Right ventricle myocardium inferior (tissue), 1 donor: ENCODE measurements around the gene CKMT1B. TPM values are rescaled to one million over a fixed set of nuclear protein-coding genes. Genes with fewer than 3 reads are reported as not detected.
"Not testable (repeated sequence)": the region's sequence is repeated elsewhere in the genome, so short reads cannot be mapped to it uniquely, and the experiment has no call there.

ENCODE experiments used
- ATAC-seq: fragments of 200-7000 bp; cut with Tn5 transposase; one replicate; pipeline ENCODE4 v1.9.1; 2020; ENCODE audit warnings: mild to moderate bottlenecking, moderate library complexity
- DNase-seq: peaks from one replicate; pipeline ENCODE4 v3.0.0; 2021; ENCODE audit errors: missing footprints
- intact Hi-C: fragments of 100-400 bp; cut with DNase I; formaldehyde crosslinking; loops from one replicate; pipeline ENCODE4 v1.11.0; 2022
- long read RNA-seq: library from polyadenylated mRNA; unstranded; transcript quantifications from one replicate; pipeline ENCODE4 v2.0.0, GENCODE V29; 2021
- total RNA-seq: library from RNA; stranded (reverse); fragmentation: NEBNext Ultra II Directional; extraction: Animal tissue kit (Norgen Biotek cat#: 25700); gene quantifications from one replicate; pipeline ENCODE4 v1.2.1, GENCODE V29; 2021
- donor health status: DM: no; HTN: yes; CAD: no; lungs with severe emphysema.

CKMT1B gene
- 0.76 TPM for total RNA-seq
- long read RNA-seq = 0 reads

DNA sequence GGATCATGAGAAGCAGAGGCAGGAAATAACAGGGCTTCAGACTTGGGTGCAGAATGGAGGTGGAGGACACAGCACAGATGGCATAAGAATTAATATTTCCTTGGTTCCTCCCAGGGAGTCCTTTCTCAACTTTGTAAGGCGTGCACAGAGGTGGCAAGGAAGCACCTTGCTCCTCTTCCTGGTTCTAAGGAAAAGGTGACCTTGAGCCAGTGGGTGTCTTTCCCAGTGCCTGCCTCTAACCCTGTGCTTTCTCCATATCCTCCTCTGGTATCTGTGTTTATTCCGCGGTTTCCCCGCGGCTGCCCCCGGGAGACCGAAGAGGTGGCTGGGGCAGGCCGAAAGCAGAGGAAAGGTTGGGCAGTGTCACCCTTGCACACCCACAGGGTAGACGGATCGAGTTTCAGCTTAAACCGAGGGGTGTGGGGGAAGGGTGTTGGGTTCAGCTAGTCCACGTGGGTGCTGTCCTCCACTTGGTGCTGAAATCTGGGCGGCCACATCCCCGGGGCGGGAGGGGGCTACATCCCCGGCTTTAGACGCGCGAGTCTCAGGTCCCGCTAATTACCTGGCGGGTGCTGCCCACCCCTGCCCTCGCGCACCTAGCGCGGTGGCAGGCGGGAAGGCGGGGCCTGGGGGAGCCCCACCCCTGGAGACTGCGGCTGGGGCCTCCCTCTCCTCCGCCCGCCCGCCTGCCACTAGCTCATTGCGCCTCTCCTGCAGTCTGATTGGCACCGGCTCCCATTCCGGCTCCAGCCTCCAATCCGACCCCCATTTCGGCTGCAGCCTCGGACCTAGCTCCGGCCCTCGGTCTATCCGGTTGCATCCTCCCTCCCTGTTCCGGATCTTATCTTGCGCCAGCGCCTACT lies at the start of gene CKMT1B:
TSS of gene CKMT1B (plus strand) at position 700 of the 863 bp plus-strand sequence. CDS start 192 bp downstream, outside the sequence.
- DNase-seq, ATAC-seq, intact Hi-C loops: not testable (repeated sequence)

DNA sequence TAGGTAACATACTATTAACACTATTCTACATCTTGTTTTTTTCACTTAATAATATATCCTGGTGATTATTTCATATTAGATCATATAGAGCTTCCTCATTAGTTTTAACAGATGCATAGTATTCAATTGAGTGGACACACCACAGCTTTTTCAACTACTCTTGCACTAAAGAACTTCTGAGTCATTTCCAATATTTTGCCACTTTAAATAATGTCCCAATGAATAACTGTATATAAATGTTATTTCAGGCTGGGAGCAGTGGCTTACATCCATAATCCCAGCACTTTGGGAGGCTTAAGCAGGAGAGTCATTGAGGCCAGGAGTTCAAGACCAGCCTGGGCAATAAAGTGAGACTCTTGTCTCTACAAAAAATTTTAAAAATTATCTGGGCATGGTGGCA lies 49.6 kb upstream of the CKMT1B start:
- DNase-seq (no peak), ATAC-seq (no peak)
- intact Hi-C loops = no loop called here

DNA sequence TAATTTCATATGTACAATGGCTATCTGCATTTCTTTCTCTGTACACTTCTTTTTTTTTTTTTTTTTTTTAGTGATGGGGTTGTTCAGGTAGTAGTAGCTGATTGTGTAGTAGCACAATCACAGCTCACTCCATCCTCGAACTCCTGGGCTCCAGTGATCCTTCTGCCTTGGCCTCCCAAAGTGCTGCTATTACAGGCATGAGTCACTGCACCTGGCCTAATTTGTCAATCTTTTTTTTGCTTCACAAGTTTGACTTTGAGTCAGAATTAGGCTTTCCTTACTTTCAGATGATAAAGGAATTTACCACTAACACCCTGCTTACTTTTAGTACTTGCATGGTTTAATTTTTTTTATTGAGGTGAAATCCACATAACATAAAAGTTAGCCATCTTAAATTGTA lies 48.4 kb upstream of the CKMT1B start:
- DNase-seq = no peak
- intact Hi-C loops = no loop called here
- no peak for ATAC-seq

DNA sequence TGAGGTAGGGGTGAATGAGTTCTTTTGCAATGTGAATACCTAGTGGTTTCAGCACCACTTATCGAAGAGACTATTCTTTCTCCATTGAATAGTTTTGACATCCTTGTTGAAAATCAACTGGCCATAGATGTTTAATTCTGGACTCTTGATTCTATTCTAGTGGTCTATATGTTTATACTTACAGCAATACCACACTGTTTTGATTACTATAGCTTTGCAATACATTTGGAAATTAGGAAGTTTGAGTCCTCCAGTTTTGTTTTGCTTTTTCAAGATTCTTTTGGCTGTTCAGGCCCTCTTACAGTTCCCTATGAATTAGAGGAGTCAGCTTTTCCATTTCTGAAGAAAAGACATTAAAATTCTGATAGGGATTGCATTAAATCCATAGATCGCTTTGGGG lies 46.3 kb upstream of the CKMT1B start:
- intact Hi-C loops = no loop called here
- ATAC-seq (no peak), DNase-seq (no peak)

DNA sequence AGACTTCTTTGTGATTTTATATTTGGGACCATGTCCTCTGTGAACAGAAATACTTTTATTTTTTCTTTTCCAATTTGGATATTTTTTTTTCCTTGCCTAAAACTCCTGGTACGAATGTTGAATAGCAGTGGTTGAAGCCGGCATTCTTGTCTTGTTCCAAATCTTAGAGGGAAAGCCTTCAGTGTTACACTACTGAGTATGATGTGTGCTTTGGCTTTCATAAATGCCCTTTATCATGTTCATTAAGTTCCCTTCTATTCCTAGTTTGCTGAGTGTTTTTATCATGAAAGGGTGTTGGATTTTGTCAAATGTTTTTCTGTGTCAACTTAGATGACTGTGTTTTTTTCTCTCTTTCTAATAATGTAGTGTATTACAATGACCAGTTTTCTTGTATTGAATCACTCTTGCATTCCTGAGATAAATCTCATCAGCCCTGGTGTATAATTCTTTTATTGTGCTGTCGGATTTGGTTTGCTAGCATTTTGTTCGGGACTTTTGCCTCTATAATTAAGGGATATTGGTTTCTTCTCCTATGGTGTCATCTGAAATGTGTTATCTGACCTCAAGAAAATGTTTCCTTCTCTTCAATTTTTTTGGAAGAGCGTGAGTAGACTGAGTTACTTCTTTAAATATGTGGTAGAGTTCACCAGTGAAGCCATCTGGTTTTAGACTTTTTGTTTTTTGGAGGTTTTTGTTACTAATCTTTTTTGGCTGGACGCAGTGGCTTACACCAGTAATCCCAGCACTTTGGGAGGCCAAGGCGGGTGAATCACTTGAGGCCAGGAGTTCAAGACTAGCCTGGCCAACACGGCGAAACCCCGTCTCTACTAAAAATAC lies 43.1 kb upstream of the CKMT1B start:
- intact Hi-C loops = no loop called here
- DNase-seq (no peak), ATAC-seq (no peak)

DNA sequence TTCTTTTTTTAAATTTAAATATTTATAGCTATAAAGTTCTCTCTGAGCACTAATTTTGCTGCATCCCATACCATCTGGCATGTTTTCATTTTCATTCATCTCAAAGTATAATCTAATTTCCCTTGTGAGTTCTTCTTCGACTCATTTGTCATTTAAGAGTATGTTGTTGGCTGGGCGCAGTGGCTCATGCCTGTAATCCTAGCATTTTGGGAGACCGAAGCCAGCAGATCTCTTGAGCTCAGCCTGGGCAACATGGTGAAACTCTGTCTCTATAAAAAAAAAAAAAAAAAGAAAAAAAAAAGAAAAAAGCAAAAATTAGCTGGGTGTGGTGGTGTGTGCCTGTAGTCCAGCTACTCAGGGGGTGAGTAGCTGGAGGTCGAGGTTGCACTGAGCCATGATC lies 41.6 kb upstream of the CKMT1B start:
- no peak for DNase-seq
- ATAC-seq = no peak
- intact Hi-C loops = no loop called here

DNA sequence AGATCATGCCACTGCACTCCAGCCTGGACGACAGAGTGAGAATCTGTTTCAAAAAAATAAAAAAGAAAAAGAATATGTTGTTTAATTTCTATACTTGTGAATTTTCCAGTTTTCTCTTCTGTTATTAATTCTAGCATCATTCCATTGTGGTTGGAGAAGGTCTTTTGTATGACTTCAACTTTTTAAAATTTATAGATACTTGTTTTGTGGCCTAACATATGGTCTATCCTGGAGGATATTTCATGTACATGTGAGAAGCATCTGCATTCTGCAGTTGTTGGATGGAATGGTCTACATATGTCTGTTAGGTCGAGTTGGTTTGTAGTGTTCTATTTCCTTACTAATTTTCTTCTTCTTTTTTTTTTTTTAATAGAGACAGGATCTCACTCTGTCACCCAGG lies 40.8 kb upstream of the CKMT1B start:
- intact Hi-C loops = no loop called here
- no peak for DNase-seq
- ATAC-seq = no peak

DNA sequence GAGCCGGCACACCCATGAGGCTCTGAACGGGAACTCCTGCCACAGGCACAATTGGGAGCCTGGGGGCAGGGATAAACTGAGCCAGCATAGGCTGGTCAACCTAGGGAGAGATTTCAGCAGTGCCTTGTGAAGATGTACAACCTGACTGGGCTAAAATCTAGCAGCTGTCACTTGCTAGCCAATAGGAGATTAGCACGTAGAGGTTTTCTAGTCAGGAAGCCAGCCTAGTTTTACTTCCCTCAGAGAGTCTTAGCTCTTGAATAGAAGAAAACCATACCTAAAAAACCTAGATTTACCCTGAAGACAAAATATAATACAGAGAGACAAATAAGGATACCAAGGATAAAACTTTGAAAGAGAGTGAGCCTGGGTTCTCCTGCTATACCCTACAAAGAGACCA lies 31.1 kb upstream of the CKMT1B start:
- DNase-seq, intact Hi-C loops, ATAC-seq: not testable (repeated sequence)

DNA sequence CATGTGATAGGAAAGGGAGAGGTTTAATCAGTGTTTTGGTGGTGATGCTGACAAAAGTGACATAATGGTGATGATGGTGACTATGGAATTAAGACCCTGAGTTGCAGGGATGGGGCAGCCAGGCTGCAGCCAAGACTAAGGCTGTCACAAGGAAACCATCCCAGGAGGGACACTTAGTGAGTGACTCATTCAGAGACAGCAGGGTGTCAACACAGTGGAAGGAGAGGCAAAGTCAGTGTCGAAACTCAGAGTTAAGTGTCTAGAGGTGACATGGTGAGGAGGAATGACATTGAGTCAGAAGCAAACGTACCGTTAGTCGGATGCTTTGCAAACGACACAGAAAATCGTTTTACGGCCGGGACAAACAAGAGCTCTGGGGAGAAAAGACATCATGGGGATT lies 30.0 kb upstream of the CKMT1B start:
- ATAC-seq, intact Hi-C loops, DNase-seq: not testable (repeated sequence)

DNA sequence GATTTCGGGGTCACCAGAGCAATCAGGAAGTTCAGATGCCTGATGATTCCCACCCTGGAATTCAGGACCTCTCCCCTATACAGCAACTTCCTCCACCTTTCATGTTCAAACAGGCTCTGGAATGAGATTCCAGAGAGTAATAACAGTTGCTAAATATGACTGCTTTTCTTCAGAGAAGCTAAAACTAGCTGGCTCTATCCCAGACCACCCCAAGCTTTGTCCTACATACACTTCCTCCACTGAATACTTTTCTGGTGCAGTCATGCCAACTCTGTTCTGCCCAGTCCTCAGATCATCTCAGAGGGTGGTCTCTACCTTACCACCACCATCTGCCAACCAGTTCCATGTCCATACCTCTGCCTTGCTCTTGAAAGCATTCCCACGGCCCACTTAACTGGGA lies 27.2 kb upstream of the CKMT1B start:
- ATAC-seq, DNase-seq, intact Hi-C loops: not testable (repeated sequence)

DNA sequence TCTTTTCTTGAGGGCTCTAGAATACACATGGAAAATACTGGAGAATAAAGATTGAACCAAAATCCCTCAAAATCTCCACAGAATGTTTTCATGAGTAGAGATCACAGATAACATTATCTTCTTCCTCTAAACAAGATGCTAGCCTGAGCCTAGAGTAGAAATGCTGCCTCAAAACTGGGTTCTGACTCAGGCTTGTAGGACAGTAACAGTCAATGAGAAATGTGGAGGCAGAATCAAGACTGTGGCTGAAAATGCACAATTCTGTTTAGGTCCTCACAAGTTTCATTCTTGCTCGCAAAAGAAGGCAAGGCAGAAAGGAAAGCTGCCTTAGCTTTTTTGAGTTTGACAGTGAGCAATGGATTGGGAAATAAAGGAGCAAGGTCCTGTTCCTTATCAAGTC lies 19.2 kb upstream of the CKMT1B start:
- ATAC-seq, intact Hi-C loops, DNase-seq: not testable (repeated sequence)

DNA sequence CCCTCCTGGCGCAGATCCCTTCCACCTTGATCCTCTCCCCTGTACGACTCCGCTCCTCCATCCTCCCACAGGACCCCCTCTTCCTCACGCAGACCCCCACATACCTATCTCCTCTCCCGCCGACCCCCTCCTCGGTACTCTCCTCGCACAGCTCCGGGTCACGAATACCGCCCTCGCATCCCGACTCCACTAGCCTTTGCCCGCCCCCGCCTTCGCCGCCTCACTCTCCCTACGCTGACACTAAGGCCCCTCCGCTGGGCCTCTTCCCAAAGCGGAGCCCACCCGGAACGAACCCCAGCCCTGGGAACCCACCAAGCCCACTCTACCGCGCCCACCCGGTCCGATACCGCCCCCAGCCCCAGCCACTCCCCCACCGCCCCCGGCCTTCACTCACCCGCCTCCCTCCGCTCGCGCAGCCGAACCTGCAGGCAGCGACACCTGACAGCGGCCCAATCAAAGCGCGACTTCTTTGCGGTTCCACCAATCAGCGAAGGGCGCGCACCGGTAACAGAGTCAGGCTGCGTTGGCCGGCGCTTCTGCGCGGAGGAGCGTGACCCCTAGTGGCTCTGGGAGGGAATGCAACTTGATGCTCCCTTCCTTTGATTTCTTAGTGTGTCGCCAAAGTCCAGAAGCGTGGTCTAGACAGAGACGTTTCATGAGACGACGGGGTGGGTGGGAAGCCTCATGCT lies 3.9 kb upstream of the CKMT1B start, which contains the start of gene PPIP5K1:
TSS of gene PPIP5K1 (minus strand) at position 431 of the 689 bp plus-strand sequence. CDS start 5,704 bp downstream, outside the sequence.
- intact Hi-C loops, DNase-seq: not testable (repeated sequence)
- ATAC-seq = peak; percentile 99

DNA sequence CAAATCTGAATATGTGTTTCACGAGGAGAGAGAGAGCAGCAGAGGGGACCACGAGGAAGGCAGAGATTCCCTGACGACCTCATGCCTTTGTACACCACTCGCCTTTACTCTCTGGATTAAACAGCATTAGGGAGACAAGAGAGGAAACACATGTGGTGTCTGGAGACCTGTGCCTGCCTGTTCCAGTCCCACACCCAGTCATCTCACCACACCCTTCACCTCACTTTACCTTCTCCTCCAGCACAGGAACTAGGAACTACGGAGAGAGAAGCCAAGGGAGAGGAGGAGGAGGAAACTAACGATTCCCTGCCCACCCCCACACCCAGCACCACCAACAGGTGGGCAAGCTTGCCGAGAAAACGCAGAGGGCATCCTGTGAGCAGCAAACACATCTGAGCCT lies 986 bp upstream of the CKMT1B start:
- intact Hi-C loops, ATAC-seq, DNase-seq: not testable (repeated sequence)

DNA sequence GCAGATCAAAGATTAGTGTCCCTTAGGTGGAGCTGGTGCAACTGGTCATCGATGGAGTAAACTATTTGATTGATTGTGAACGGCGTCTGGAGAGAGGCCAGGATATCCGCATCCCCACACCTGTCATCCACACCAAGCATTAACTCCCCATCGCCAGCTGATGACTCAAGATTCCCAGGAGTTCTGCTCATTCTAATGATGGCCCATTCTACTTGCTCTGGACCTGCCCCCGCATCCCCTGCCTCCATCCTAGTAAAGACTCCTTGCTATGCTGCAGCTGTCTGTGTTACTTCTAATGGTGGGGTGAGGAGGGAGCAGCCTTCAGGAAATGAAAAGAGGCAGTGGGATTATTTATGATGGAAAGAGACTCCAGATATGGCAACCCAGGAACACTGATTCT lies 5.3 kb downstream of the CKMT1B start:
- DNase-seq, intact Hi-C loops, ATAC-seq: not testable (repeated sequence)

DNA sequence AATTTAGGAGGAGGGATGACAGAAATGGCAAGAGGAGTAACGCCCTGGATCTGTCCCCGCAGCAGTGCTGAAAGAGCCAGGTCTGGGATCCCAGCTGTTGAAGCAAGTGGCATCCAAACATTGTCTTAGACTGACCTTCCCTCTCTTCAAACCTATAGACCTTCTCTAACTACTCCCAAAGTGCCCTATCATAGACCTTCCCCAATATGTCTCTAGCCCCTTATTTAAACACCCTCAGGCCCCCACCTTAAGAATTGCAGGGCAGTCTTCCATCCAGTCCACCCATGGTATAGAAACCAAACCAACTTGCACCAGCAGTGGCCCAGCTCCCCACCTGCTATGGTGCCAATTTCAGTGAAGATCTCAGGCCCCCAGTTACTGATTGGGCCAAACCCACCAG lies 6.4 kb downstream of the CKMT1B start:
- ATAC-seq, intact Hi-C loops, DNase-seq: not testable (repeated sequence)

DNA sequence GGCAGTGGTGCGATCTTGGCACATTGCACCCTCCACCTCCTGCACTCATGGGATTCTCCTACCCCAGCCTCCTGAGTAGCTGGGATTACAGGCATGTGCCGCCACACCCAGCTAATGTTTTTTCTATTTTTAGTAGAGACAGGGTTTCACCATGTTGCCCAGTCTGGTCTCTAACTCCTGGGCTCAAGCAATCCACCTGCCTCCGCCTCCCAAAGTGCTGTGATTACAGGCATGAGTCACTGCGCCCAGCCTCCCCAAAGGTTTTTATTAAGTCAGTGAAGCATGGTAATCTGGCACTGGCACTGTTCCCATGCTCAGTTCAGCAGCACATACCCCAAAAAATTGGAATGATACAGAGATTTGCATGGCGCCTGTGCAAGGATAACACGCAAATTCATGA lies 8.4 kb downstream of the CKMT1B start:
- ATAC-seq, intact Hi-C loops, DNase-seq: not testable (repeated sequence)

DNA sequence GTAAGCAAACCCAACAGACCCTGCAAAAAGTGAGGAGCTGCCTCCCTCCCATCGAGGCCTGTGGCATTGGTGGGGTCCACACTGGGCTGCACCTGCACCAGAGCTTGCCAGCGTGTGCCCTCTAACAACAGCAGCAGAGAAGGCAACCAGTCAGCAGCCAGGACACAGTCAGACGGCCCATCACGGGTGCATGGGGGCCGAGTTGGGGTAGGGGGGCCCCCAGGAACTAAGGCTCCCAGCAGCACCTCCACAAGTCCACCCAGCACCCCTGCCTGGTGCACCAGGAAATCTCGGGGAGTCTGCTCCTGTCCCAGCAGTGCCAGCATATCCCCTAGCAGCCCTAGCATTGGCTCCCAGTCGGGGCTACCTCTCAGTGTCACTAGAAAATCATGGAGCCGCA lies 23.9 kb downstream of the CKMT1B start:
- DNase-seq, intact Hi-C loops, ATAC-seq: not testable (repeated sequence)

DNA sequence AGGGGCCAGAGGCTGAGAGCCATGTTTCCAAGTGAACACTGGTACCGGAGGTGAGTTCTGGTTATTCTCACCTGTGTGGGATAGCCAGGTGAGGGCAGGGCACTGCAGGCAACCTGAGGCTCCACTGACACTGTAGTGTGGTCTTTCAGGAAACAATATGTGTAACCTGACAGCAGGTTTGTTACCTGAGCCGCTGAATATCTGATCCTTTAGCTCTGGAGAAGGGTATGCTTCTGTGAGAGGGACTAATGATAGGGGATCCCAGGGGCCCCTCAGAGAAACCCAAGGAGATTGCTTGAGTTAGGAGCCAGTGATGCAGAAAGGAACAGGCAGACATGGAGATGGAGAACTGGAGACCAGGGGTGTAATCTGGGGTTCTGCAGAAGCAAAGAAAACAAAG lies 24.9 kb downstream of the CKMT1B start, which contains the start of gene STRC:
TSS of gene STRC (minus strand) at position 101 of the 400 bp plus-strand sequence. CDS start at position 23, 78 bp downstream.
- DNase-seq, ATAC-seq, intact Hi-C loops: not testable (repeated sequence)
